Activated CD4-positive, alpha-beta T cell treated with anti-CD3 and anti-CD28 coated beads, Interleukin-2, amount 10 ng/mL, durations not matched to agents 24 days and 14 days (primary cell): ENCODE results near the gene KRTAP5-9. TPM values are rescaled to one million over a fixed set of nuclear protein-coding genes. Genes with fewer than 3 reads are reported as not detected.
A peak's percentile ranks its signal among the peaks of the same experiment; 100 is the strongest.
"Not testable (repeated sequence)": the region's sequence is repeated elsewhere in the genome, so short reads cannot be mapped to it uniquely, and the experiment has no call there.

Source experiments
- DNase-seq: peaks from one replicate; pipeline ENCODE4 v3.0.0; 2022
- H3K27ac Mint-ChIP-seq: one replicate; pipeline ENCODE4 v1.8.0; 2022; ENCODE audit warnings: mild to moderate bottlenecking, mixed read lengths
- H3K27me3 Mint-ChIP-seq: one replicate; pipeline ENCODE4 v1.8.0; 2022; ENCODE audit warnings: mixed read lengths
- H3K36me3 Mint-ChIP-seq: one replicate; pipeline ENCODE4 v1.8.0; 2022; ENCODE audit warnings: low read depth, mild to moderate bottlenecking, mixed read lengths
- H3K4me1 Mint-ChIP-seq: one replicate; pipeline ENCODE4 v1.8.0; 2021; ENCODE audit warnings: mixed read lengths
- H3K4me3 Mint-ChIP-seq: one replicate; pipeline ENCODE4 v1.8.0; 2022; ENCODE audit warnings: mild to moderate bottlenecking, moderate library complexity, mixed read lengths
- H3K9me3 Mint-ChIP-seq: one replicate; pipeline ENCODE4 v1.8.0; 2021; ENCODE audit warnings: mixed read lengths
- intact Hi-C: fragments of 100-400 bp; cut with micrococcal nuclease; formaldehyde crosslinking; loops from one replicate; pipeline ENCODE4 v1.15.1; 2023
- total RNA-seq: library from RNA; stranded (reverse); gene quantifications from 2 replicates; pipeline ENCODE4 v1.2.3, GENCODE V29; 2022

KRTAP5-9 gene
- total RNA-seq, 1 donor from 2014 or later = not detected

DNA sequence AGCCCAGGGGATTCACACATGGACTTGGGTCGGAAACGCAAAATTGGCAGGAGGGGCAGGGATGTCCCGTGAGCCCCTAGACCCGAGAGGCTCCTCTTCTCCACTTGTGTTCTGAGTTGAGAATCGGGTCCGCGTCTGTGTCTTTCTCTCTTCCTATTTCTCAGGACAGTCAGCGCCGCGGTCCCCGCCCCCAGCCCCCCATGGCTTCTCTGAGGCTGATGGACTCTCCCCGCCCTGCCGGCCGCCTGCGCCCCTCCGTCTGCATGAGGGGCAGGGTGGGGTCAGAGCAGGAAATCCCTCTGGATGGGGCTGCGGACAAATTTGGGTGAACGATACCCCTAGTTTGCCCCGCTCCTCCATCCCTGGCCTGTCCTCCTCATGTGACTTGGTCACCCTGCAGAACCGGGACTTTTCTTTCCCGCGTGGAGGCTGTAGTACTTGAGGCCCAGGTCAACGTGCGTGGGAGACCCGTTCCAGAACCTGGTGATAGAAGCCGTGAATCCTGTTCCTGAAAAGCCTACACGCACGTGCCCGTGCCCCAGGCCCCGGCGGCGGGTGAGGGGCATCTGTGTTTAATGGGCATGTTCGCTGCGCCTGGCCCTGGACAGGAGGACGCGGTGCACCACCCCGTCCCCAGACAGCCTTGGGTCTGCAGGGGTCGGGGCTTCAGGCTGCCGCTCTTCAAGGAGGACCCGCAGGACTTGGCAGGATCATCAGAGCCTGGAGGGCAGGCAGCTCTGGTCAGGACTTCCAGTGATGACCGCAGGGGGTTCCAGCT lies 28.7 kb downstream of the KRTAP5-9 start:
- H3K27me3 Mint-ChIP-seq = peaks cover 14% of the 10 kb centered on the region
- H3K27ac Mint-ChIP-seq, H3K4me3 Mint-ChIP-seq, H3K4me1 Mint-ChIP-seq, H3K9me3 Mint-ChIP-seq, intact Hi-C loops, DNase-seq, H3K36me3 Mint-ChIP-seq: not testable (repeated sequence)

DNA sequence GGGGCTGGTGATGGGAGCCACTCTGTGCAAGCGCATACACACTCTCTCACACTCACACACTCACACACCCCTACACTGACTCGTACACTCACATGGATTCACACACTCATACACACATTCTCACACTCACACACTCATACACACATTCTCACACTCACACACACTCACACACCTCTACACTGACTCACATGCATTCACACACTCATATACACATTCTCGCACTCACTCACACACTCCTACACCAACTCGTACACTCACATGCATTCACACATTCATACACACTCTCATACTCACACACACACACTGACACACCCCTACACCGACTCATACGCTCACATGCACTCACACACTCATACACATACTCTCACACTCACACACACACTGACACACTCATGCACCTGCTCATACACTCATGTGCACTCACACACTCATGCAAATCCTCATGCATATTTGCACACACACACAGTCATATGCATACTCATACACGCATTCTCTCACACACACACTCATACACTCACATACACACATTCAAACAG lies 29.3 kb downstream of the KRTAP5-9 start:
- H3K9me3 Mint-ChIP-seq = no peaks in the 10 kb centered on the region
- no peak for DNase-seq
- intact Hi-C loops = no loop called here
- H3K4me1 Mint-ChIP-seq = peaks cover 9% of the 10 kb centered on the region
- H3K27me3 Mint-ChIP-seq = peaks cover 16% of the 10 kb centered on the region
- no peak overlapping the region for H3K4me3 Mint-ChIP-seq
- H3K36me3 Mint-ChIP-seq = no peaks in the 10 kb centered on the region
- H3K27ac Mint-ChIP-seq = no peak overlapping the region

DNA sequence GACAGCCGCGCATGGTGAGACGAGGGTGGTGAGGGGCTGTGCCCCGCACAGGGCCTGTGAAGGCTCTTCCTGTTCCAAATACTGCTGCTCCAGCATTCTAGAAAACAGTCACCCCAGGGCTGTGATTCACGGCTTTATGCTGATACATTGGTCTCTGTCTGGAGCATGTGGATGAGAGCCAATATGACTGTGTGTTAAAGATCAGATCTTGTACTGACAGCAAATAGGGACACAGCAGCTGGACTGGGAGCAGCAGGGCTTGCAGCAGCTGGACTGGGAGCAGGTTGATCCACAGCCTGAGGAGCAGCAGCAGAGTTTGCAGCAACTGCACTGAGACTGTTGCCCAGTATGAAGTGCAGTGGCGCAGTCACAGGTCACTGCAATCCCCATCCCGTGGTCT lies 31.3 kb downstream of the KRTAP5-9 start:
- H3K4me3 Mint-ChIP-seq, DNase-seq, H3K4me1 Mint-ChIP-seq, H3K27ac Mint-ChIP-seq, intact Hi-C loops, H3K36me3 Mint-ChIP-seq, H3K9me3 Mint-ChIP-seq: not testable (repeated sequence)
- H3K27me3 Mint-ChIP-seq = peaks cover 16% of the 10 kb centered on the region

DNA sequence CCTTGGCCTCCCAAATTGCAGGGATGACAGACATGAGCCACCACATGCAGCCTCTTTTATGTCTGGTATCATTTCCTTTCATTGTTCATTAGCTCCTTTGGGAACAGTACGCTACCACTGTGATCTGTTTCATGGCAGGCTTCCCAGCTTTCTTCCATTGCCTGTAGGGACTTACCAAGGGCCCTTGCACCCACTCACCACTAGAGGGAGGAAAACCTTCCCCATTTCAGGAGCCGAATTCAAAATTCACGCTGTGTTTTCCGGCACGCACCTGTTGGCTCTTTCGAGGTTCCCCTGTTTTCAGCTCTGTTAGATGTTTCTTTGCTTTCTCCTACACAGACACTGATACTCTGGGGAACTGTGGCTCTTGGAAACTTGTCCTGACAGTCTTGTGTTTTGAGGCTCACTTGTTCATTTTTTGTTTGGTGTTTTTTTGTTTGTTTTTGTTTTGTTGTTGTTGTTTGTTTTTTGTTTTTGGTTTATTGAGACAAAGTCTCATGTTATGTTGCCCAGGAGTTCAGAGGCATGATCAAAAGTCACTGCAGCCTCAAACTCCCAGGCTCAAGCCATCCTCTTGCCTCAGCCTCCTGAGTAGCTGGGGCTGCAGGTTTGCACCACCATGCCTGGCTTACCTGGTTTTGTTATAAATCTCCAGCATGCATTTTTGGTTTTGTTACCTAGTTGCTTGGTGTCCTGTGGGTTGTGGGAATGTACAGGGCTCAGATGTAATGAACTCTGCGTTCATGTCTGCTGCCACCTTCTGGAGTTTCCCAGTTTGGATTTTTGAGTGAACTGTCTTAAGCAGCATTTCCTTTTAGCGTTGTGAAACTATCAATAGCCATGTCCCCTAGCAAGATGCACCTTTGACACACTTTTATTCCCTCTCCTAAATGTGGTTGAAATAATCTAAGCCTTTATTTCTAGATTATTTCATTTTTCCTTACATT lies 32.1 kb downstream of the KRTAP5-9 start:
- peaks cover 9% of the 10 kb centered on the region for H3K4me1 Mint-ChIP-seq
- no peaks in the 10 kb centered on the region for H3K9me3 Mint-ChIP-seq
- peaks cover 16% of the 10 kb centered on the region for H3K27me3 Mint-ChIP-seq
- no peak overlapping the region for H3K4me3 Mint-ChIP-seq
- H3K27ac Mint-ChIP-seq = no peak overlapping the region
- H3K36me3 Mint-ChIP-seq = no peaks in the 10 kb centered on the region
- intact Hi-C loops = no loop called here
- DNase-seq = peak; percentile 72

DNA sequence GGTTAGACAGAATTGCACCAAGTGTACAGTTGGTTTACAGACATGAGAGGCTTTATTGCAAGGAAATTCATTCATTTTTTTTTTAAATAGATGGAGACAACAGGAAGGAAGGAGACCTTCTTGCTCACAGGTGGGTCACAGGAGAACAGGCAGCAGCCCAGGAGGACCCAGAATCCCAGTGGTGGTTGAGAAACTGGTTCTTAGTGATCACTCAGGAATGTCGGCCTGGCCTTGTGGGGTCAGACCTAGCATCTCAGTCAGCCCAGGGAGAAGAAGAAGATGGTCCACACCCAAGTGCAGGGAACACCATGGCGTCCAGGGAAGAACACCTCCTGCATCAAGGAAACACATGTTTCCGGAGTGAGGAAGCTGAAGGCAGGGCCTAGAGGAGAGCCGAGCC lies 33.6 kb downstream of the KRTAP5-9 start:
- DNase-seq = no peak
- Mint-ChIP-seq H3K36me3 (no peaks in the 10 kb centered on the region), H3K9me3 (no peaks in the 10 kb centered on the region), H3K4me1 (peaks cover 9% of the 10 kb centered on the region), H3K4me3 (no peak overlapping the region), H3K27me3 (peaks cover 16% of the 10 kb centered on the region), H3K27ac (no peak overlapping the region)
- intact Hi-C loops = no loop called here

DNA sequence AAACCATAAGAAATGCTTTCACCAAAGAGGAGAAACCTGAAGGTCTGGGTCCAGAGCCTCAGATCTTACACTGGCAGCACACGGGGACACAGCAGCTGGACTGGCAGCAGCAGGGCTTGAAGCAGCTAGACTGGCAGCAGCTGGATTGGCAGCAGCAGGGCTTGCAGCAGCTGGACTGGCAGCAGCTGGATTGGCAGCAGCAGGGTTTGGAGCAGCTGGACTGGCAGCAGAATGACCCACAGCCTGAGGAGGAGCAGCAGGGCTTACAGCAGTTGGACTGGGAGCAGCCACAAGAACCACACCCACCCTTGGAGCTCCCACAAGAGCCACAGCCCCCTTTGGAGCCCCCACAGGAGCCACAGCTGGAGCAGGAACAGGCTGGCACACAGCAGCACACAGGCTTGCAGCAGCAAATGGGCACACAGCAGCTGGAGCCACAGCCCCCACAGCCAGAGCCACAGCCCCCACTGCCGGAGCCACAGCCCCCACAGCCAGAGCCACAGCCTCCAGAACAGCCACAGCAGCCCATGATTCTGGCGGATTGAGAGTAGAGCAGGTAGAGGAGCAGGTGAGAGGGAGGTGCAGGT lies 34.2 kb downstream of the KRTAP5-9 start, which contains the start of gene KRTAP5-11:
KRTAP5-11 (minus strand) TSS at position 567 of the 587 bp plus-strand sequence; CDS start at position 529, 38 bp downstream.
- no peak for DNase-seq
- H3K36me3 Mint-ChIP-seq = no peaks in the 10 kb centered on the region
- no peak within 1 kb of the TSS for H3K27ac Mint-ChIP-seq
- intact Hi-C loops = no loop called here
- H3K27me3 Mint-ChIP-seq = peaks cover 16% of the 10 kb centered on the region
- H3K9me3 Mint-ChIP-seq = no peaks in the 10 kb centered on the region
- H3K4me3 Mint-ChIP-seq = no peak within 1 kb of the TSS
- peaks cover 9% of the 10 kb centered on the region for H3K4me1 Mint-ChIP-seq

DNA sequence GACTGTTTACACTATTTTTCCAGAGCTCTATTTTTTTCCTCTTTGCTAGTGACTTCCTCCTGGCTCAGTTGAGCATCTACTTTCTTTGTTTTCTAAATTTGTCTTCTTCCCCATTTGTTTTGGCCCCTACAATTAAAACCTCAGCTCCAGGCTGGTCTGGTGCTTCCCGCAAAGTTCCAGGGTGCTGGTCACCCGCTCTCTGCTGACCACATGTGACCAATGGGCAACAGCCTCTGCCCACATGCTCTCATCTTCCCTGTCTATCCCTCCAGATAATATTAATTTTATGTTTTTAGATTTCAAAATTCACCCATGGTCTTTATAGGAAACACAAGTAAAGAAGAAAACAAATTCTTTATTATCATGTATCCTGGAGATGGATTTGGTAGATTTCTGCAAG lies 34.7 kb downstream of the KRTAP5-9 start:
- H3K36me3 Mint-ChIP-seq, H3K4me1 Mint-ChIP-seq, H3K27ac Mint-ChIP-seq, H3K9me3 Mint-ChIP-seq, intact Hi-C loops, DNase-seq, H3K4me3 Mint-ChIP-seq: not testable (repeated sequence)
- peaks cover 16% of the 10 kb centered on the region for H3K27me3 Mint-ChIP-seq

DNA sequence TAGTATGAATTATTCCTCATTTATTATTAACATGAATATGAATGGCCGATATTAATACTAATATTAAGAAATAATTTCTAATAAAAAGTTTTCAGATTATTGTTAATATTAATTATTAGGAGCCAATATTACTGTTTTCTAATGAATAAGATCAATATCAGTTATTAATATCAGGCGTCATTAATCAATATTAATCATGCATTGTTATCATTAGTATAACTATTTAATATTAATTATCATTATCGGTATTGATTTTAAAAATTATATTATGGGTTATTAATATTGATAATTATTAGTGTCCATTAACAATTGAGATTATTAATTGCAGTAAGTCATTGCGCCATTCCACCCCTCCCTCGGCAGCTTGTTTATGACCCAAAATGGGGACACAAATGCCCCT lies 37.5 kb downstream of the KRTAP5-9 start:
- DNase-seq, H3K9me3 Mint-ChIP-seq, intact Hi-C loops, H3K4me3 Mint-ChIP-seq, H3K4me1 Mint-ChIP-seq, H3K27ac Mint-ChIP-seq, H3K36me3 Mint-ChIP-seq: not testable (repeated sequence)
- H3K27me3 Mint-ChIP-seq = peaks cover 11% of the 10 kb centered on the region

DNA sequence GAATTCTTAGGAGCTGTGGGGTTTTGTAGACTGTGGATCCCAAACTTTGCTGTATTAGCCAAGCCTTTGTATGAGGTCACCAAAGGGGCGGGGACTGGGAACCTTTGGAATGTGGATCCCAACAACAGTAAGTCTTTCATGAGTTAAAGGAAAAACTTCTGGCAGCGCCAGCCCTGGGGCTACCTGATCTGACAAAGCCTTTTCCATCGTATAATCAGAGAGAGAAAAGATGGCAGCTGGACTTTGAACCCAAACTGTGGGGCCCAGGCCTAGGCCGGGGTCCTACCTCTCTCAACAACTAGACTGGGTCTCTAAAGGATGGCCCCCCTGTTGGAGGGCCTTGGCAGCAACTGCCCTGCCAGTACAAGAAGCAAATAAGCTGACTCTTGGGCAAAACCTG lies 40.1 kb downstream of the KRTAP5-9 start:
- DNase-seq, H3K4me1 Mint-ChIP-seq, H3K27me3 Mint-ChIP-seq, intact Hi-C loops, H3K27ac Mint-ChIP-seq, H3K9me3 Mint-ChIP-seq, H3K4me3 Mint-ChIP-seq, H3K36me3 Mint-ChIP-seq: not testable (repeated sequence)

DNA sequence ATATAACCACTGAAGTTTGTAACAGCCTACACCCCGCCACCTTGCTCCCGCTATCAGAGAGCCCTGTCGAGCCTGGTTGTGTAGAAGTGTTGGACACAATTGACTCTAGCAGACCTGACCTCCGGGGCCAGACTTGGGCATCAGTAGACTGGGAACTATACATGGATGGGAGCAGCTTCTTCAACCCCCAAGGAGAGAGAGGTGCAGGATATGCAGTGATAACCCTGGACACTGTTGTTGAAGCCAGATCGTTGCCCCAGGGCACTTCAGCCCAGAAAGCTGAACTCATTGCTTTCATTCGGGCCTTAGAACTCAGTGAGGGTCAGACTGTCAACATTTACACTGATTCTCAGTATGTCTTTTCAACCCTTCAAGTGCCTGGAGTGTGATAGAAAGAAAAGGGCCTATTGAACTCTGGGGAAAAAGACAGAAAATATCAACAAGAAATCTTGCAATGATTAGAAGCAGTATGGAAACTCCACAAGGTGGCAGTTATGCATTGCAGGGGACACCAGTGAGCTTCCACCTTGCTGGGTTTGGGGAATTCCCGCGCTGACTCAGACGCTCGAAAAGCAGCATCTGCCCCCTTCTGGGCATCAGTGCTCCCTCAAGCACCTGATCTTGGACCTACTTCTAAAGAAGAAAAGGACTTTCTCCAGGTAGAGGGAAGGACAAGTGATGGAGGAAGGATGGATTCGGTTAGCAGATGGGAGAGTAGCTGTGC lies 40.8 kb downstream of the KRTAP5-9 start:
- peak; percentile 82 for DNase-seq
- H3K9me3 Mint-ChIP-seq, H3K27me3 Mint-ChIP-seq, H3K36me3 Mint-ChIP-seq, H3K4me3 Mint-ChIP-seq, intact Hi-C loops, H3K4me1 Mint-ChIP-seq: not testable (repeated sequence)
- peak overlapping the region; percentile 29 for H3K27ac Mint-ChIP-seq

DNA sequence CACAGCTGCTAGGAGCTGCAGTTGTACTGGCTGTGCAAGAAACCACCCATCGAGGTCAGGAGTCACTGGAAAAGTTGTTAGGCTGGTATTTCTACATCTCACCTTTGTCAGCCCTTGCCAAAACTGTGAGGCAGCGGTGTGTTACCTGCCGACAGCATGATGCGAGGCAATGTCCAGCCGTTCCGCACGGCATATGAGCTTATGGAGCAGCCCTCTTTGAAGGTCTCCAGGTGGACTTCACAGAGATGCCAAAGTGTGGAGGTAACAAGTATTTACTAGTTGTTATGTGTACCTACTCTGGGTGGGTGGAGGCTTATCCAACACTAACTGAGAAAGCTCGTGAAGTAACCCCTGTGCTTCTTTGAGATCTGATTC lies 41.3 kb downstream of the KRTAP5-9 start:
- DNase-seq, H3K4me1 Mint-ChIP-seq, H3K36me3 Mint-ChIP-seq, H3K4me3 Mint-ChIP-seq, H3K9me3 Mint-ChIP-seq, H3K27ac Mint-ChIP-seq, intact Hi-C loops, H3K27me3 Mint-ChIP-seq: not testable (repeated sequence)
